GM12874 (cell line): ENCODE results near the gene NECTIN1.

ENCODE experiments used
- TF ChIP-seq, protein P1 (sequence below): IDR thresholded peaks from 2 replicates; pipeline ENCODE4 v1.5.1; 2011; ENCODE audit warnings: low read depth, mild to moderate bottlenecking, control low read depth, low read length, moderate library complexity; ENCODE audit not compliant: insufficient read depth

The NECTIN1 gene

DNA sequence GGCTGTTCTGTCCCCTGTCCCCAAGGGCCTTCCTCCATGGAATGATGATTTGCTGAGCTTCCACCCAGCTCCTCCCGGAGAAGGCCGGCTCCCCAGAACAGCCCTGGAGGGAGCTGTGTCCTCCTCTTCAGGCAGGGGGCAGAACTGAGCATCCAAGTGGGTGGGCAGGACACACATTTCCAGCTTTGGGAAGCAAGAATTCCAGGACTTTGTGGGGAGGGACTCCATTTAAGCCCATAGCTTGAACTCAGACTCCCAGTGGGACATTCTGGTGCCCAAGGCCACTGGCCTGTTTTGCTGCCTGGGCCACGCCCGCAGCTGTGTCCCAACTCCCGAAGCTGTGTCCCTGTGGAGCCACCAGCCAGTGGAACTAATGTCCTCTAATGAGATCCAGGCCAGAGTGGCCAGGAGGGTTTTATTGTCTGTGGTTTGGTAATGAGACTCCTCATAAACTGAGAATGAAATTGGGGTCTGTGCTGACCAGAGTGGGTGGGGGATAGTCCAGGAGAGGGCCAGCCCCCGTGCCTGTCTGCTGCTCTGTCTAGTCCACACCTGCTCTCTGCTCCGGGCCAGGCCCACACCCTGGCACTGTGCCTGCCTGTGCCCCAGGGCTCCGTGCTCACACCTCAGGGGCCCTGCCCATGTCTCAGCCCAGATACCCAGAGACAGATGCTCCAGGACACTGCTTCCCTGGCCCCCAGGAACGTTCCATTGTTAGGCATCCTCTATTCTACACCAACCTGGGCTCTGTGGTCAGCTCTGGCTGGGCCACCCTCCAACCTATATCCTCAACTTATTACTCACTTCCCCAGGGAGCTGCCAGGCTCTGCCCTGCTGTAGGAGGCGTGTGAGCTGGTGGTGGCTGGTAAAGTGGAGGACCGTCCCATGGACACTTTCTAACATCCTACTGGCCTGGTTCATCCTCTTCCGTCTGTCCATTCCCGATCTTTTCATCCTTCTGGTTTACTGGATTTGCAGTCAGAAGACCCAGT, 7.6 kb downstream of the NECTIN1 start:
- TF ChIP-seq, protein P1, sequence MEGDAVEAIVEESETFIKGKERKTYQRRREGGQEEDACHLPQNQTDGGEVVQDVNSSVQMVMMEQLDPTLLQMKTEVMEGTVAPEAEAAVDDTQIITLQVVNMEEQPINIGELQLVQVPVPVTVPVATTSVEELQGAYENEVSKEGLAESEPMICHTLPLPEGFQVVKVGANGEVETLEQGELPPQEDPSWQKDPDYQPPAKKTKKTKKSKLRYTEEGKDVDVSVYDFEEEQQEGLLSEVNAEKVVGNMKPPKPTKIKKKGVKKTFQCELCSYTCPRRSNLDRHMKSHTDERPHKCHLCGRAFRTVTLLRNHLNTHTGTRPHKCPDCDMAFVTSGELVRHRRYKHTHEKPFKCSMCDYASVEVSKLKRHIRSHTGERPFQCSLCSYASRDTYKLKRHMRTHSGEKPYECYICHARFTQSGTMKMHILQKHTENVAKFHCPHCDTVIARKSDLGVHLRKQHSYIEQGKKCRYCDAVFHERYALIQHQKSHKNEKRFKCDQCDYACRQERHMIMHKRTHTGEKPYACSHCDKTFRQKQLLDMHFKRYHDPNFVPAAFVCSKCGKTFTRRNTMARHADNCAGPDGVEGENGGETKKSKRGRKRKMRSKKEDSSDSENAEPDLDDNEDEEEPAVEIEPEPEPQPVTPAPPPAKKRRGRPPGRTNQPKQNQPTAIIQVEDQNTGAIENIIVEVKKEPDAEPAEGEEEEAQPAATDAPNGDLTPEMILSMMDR, result peak; percentile 45

DNA sequence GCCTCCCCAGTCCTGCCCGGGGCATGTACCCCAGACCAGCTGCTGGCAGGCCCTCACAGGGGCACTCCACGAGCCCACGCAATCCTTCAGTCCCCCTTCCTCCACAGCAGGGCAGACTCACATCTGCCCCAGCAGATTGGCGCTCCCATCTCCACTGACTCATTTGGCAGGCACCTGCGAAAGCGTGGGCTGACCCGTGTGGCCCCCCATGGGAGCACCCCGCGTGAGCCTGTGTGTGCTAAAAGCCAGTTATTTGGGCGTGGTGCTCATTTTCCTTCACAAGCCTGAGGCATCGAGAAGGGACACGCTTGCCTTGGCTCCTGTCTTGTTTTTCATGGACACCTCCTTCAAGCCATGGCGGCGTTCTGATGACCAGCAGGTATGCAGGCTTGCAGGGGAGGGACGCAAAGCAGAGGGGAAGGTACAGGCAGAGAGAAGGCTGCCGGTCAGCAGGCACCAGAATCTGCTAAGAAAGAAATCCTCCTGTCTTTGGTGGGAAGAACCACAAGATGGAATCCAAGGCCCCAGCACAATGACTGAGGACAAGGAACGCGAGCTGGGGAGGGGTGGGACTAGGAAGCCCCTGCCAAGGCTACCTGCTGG, 8.6 kb downstream of the NECTIN1 start:
- TF ChIP-seq, protein P1, result no peak

DNA sequence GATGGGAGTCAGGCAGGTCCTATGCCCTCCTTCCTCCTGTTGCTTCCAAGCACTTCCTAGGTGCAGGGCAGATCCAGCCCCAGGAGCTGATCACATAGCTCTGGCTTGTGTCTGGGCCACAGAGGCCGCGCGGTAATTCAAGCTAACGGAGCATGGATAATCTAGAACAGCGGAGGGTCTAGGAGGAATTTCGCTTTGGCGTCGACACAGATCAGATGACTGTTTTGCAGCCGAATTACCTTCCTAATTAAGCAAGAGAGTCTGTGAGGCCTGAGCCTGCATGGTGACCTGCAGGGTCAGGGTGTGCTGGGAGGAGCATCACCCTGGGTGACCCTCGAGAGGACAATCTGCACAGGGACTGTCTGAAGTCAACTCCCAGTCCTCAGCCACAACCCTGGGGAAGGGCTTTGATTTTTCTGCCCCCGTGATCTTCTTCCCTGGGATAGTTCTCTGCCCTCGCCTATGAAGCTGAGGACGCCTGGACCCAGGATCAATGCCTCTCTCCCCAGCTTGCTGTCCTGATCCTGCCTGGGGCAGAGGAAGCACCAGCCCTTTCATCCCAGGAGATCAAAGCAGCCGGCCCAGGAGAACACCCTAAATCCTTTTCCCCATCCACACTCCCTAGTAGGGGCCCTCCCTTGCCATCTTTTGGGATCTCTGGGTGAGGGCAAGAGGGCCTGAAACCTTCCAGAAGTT, 11.0 kb downstream of the NECTIN1 start:
- TF ChIP-seq, protein P1, result no peak

DNA sequence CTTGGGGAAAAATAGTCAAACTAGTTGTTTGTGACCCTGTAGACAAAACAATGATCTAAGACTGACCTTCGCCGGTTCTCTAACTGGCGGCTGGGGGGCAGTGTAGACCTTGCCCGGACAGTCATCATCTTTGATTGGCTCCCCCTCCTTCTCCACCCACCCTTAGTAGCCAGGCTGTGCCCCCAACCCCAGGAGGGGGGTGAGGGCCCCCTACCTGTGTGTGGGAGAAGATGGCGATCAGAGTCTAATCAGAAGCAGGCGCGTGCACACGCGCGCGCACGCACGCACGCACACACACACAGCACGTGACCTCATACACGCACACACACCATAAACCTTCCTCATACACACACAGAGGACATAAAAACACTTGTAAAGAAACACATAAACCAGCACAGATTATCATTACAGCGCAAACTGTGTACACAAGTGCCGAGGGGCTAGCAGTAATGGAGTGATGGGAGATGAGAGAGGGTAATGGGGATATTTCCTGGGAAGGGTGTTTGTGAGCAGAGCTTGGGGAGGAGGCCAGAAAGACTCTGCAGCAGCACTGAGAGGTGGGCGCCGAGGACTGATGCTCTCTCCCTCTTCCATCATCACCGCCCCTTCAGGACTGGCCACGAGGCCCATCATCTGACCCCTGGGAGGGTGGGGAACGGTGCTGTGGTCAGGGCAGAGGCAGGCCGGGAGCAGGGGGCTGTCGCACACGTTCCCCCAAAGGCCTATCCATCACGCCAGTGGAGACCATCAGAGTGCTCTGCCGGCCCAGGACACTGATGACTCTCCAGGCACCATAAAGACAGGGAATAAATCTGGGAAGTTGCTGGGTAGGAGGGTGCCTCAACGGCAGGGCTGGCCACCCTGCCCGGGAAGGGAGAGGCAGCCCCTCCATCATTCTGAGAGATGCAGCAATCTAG, 12.2 kb downstream of the NECTIN1 start:
- TF ChIP-seq, protein P1, result no peak

DNA sequence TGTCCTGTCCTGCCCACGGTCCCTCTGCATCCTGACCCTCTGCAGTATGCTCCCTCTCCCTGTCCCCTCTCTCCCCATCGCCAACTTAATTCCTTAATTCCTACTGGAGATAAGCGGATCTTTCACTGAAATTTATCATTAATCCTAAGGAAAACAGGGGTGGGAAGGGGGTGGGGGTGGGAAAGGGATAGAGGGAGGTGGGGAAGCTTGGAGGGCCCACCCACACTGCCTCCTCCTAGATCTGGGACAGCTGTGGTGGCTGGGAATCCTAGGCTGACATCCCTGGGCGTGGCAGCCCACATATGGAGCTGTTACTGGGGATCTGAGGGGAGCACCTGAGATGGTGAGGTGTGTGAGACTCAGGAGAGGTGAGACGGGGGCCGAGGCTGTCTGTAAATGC, 14.4 kb downstream of the NECTIN1 start:
- TF ChIP-seq, protein P1, result no peak

DNA sequence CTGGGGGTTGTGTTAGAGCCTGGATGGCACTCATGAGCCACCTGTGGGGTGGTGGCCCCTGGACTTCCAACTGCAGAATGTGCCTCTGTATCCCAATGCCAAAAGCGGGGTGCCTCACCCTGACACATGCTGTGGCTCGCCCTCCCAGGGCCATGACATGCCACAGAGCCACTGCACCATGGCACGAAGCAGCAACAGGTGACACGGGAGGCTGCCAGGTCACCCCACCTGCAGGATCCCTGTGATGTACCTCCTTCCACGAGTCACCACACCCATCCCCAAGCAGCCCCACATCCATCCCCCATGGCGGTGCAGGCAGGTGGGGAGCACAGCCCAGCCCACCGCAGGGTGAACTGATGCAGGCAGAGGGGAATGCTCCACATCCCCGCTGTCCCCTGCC, 14.8 kb downstream of the NECTIN1 start:
- TF ChIP-seq, protein P1, result no peak
